ENCODE results near the gene PICK1.
"Not testable (repeated sequence)": the region's sequence is repeated elsewhere in the genome, so short reads cannot be mapped to it uniquely, and the experiment has no call there.

The PICK1 gene

DNA sequence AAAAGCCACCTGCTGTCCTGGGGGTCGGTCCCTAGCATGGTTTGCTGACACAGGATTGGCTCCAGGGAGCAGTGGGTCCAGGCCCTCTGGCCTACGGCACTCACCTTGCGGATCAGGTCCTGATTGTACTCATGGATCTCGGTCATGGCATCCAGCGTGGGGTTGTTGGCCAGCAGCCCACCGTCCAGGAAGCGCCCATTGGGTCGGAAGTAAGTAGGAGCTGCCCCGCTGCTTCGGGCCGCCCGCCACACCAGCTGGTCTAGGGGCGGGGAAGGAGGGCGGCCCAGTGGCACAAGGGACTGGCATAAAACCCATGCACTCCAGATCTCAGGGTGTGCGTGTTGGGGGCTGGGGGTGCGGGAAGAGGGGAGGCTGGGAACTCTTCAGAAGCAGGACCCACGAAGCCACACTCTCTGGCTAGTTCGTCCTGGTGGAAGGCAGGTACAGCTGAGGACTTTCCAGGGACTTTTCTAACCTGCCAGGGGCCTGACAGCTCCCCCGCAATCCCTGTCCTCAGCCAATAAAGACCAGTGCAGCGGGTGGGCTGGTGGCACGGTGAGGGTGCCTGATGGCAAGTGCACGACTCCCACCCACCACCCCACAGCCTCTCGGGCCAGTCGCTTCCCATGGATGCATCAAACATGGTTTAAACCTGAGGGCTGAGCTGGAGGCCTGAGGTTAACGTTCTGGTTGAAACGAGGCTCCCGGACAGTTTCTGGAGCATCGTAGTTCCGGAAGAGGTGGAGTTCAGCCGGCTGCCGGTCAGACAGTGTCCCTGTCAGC is 58.4 kb downstream of the PICK1 start:
- DNase-seq (ENCODE audit: low read depth), result no peak

DNA sequence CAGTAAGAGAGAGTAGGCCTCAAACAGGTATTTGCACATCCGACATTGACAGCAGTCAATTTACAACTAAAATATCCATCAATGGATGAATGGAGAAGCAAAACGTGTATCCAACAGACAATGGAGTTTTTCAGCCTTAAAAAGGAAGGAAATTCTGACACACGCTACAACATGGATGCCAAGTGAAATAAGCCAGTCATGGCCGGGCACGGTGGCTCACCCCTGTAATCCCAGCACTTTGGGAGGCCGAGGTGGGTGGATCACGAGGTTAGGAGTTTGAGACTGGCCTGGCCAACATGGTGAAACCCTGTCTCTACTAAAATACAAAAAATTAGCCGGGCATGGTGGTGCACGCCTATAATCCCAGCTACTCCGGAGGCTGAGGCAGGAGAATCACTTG is 60.4 kb downstream of the PICK1 start:
- DNase-seq (ENCODE audit: low read depth), result not testable (repeated sequence)

DNA sequence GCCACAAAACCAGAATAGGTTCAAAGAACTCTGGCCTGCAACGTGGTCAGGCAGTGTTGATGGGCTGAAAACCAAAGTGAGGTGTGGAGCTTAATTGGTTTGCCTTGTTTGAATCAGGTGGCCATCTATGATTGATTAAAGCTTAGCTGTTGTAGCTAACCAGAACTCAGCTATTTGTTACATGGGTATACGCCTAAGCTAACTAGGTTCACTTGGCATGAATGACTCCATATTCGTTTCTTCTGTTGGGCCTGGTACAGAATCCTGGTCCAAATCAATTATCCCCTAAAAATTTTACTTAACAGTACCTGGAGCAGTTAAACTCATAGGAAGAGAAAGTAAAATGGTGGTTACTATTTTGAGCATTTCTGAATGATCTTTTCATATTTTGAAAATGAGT is 61.0 kb downstream of the PICK1 start:
- DNase-seq (ENCODE audit: low read depth), result no peak

DNA sequence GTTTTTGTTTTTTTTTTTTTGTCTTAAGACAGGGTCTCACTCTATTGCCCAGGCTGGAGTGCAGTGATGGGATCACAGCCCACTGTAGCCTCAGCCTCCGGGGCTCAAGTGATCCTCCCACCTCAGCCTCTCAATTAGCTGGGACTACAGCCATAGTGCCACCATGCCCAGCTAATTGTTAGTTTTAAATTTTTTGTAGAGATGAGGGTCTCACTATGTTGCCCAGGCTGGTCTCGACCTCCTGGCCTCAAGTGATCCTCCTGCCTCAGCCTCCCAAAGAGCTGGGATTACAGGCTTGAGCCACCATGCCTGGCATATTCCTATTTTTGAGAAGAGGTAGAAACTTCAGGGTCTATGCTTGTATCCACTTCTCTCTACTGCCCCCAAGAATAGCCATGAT is 61.5 kb downstream of the PICK1 start:
- DNase-seq (ENCODE audit: low read depth), result not testable (repeated sequence)

DNA sequence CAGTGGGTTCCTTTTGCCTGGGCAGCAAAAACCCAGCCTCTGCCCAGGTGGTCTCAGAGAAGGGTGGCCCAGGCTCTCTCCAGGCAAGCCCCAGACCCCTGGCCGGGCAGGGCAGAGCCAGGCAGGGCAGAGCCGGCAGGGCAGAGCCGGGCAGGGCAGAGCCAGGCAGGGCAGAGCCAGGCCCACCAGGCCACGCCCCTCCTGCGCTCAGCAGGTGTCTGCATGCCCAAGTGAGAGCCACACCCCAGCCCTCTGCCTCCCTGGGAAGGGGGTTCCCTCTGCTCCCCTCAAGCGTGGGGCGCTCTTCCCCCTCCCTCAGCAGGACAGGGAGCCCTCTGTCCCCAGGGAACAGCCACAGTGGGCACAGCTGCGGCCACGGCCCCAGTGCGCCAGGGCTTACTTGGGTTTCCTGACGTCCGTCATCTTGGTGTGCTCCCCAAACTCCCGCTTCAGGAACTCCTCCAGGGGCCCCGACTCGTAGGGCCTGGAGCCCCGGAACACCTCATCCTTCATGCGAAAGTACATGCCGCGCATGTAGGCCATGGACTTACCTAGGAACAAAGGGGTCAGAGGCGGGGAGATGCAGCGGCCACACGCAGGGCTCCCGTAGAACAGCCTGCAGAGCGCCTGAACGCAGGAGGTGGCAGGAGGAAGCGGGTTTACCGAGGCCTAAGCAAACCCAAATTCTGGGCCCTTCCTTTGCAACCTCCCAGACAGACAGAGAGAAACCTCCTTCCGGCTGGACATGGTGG is 63.3 kb downstream of the PICK1 start:
- DNase-seq (ENCODE audit: low read depth), result no peak

DNA sequence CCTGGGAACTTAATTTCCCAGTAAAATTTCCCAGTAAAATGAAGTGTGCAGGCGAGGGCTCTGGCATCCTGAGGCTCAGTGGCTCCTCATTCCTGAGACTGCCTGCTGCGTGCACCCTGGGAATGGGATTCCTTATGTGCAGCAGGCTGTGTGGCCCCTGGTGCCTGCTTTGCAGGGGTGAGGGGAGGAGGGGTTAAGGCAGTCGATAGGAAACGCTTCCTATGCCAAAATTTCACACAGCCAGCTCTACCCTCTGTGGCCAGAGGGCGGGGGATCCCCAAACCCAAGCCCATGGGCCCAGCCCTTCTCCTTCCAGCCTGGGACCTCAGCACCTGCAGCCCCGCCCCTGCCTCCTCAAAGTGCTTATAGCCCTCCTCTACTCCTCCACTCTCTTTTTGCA is 65.4 kb downstream of the PICK1 start:
- no peak for DNase-seq (ENCODE audit: low read depth)

DNA sequence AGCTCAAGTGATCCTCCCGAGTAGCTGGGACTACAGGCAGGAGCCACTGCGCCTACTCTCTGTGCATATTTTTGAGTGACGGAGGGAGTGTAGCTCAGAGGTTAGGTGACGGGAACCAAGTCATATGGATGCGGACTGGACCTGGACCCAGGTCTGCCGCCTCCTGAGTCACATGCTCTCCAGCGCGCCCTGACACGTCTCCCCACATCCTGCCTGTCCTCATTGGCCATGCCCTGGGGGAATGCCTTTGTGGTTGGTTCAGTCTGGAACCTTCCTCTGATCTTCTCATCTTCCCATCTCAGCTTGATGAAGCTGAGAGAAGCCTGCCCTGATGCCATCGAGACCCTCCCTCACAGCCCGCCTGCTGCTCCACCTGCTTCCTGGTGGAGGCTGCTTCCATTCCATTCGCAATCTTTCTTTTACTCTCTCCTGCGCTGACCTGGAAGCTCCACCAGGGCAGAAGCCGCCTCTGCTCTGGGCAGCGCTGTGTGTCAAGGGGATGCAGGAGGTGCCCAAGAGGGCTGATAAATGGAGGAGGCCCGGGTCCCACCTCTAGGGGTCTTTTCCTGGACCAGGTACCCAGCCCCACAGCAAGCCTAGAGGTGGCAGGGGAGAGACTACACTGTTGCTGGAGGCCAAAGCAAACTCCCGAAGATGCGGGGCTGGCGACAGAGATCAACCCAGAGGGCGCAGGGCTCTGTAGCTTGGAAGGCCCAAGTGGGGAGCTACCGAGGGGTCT is 67.2 kb downstream of the PICK1 start:
- DNase-seq (ENCODE audit: low read depth), result no peak

DNA sequence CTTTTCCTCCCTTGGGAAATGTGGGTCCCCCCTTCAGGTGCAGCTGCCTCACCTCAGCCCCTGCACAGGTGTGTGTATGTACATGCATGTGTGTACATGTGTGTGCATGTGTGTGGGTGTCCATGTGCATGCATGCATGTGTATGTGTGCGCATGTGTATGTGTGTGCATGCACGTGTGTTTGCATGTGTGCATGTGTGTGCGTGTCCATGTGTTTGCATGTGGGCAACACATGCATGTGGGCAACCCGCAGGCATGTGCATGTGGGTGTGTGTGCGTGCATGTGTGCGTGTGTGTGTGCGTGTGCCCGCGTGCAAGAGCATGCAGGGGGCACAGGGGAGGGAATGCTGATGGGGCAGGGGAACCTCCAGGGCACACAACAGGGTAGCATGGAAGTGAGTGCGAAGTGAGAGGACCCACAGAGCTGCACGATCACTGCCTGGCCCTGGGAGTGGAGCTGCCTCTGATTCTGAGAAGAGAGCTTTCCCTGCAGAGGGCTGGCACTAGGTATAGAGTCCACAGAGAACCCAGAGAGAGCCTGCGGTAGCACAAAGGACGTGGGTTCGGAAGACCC is 67.9 kb downstream of the PICK1 start:
- no peak for DNase-seq (ENCODE audit: low read depth)
